Mesenchymal stem cell (in vitro differentiated cells and primary cell): ENCODE data around the gene DHX38.

Source experiments
- DNase-seq: peaks from one replicate; pipeline ENCODE4 v3.0.0-alpha.2; 2013
- H2AFZ ChIP-seq: one replicate; pipeline ENCODE4 v1.6.1; 2013; ENCODE audit warnings: low read depth, mild to moderate bottlenecking, control low read depth, inconsistent platforms, low read length, moderate library complexity
- H2AK5ac ChIP-seq: 2 replicates; pipeline ENCODE4 v1.6.1; 2013; ENCODE audit warnings: low read length, moderate library complexity, mild to moderate bottlenecking, inconsistent platforms; ENCODE audit not compliant: severe bottlenecking
- H2BK120ac ChIP-seq: one replicate; pipeline ENCODE4 v1.6.1; 2013; ENCODE audit warnings: low read depth, mild to moderate bottlenecking, inconsistent platforms, low read length, moderate library complexity
- H2BK12ac ChIP-seq, 2 experiments: one replicate each; pipeline ENCODE4 v1.6.1; 2013; ENCODE audit warnings: inconsistent platforms in 2 of 2, low read length in 2 of 2, mild to moderate bottlenecking in 2 of 2, moderate library complexity in 2 of 2, control low read depth in 1 of 2
- H2BK15ac ChIP-seq: one replicate; pipeline ENCODE4 v1.6.1; 2013; ENCODE audit warnings: mild to moderate bottlenecking, low read depth, inconsistent platforms; ENCODE audit not compliant: poor library complexity, severe bottlenecking
- H2BK5ac ChIP-seq: 2 replicates; pipeline ENCODE4 v1.6.1; 2013; ENCODE audit warnings: low read depth, mild to moderate bottlenecking, low read length, control low read depth, inconsistent platforms; ENCODE audit not compliant: poor library complexity, severe bottlenecking
- H3K14ac ChIP-seq, 2 experiments: one replicate each; pipeline ENCODE4 v1.6.1; 2013; ENCODE audit warnings: inconsistent platforms in 2 of 2, low read length in 2 of 2, control low read depth in 1 of 2, mild to moderate bottlenecking in 1 of 2, moderate library complexity in 1 of 2
- H3K18ac ChIP-seq, 2 experiments: one replicate each; pipeline ENCODE4 v1.6.1; 2013; ENCODE audit warnings: inconsistent platforms in 2 of 2, low read length in 2 of 2, control low read depth in 1 of 2, low read depth in 1 of 2, mild to moderate bottlenecking in 1 of 2
- H3K23ac ChIP-seq, 2 experiments: one replicate each; pipeline ENCODE4 v1.6.1; 2013; ENCODE audit warnings: inconsistent platforms in 2 of 2, low read length in 2 of 2, mild to moderate bottlenecking in 2 of 2, moderate library complexity in 2 of 2, control low read depth in 1 of 2
- H3K27ac ChIP-seq: 2 replicates; pipeline ENCODE4 v1.5.1; 2013; ENCODE audit warnings: mild to moderate bottlenecking, moderate library complexity, low read length, control low read depth, inconsistent platforms; ENCODE audit not compliant: poor library complexity, severe bottlenecking
- H3K27me3 ChIP-seq, 2 experiments: 2 replicates each; pipeline versions ENCODE4 v1.6.1 to v1.7.0; 2013; ENCODE audit warnings: low read length in 2 of 2, mild to moderate bottlenecking in 2 of 2, moderate library complexity in 2 of 2, control low read depth in 1 of 2, inconsistent platforms in 1 of 2; ENCODE audit not compliant: control insufficient read depth in 1 of 2, insufficient read depth in 1 of 2
- H3K36me3 ChIP-seq, 2 experiments: 2 replicates each; pipeline versions ENCODE4 v1.6.1 to v1.7.0; 2013; ENCODE audit warnings: low read length in 2 of 2, control low read depth in 1 of 2, inconsistent platforms in 1 of 2, low read depth in 1 of 2, mild to moderate bottlenecking in 1 of 2; ENCODE audit not compliant: insufficient read depth in 2 of 2, control insufficient read depth in 1 of 2
- H3K4ac ChIP-seq, 2 experiments: one replicate each; pipeline ENCODE4 v1.6.1; 2013; ENCODE audit warnings: inconsistent platforms in 2 of 2, low read length in 2 of 2, mild to moderate bottlenecking in 2 of 2, moderate library complexity in 2 of 2, control low read depth in 1 of 2, low read depth in 1 of 2
- H3K4me1 ChIP-seq: 2 replicates; pipeline ENCODE4 v1.6.1; 2013; ENCODE audit warnings: low read depth, low read length, control low read depth; ENCODE audit not compliant: control insufficient read depth, insufficient read depth
- H3K4me2 ChIP-seq: 2 replicates; pipeline ENCODE4 v1.6.1; 2013; ENCODE audit warnings: low read length, mild to moderate bottlenecking, inconsistent platforms; ENCODE audit not compliant: poor library complexity, severe bottlenecking
- H3K4me3 ChIP-seq, 2 experiments: 2 replicates each; pipeline versions ENCODE4 v1.5.1 to v1.7.0; 2013; ENCODE audit warnings: low read length in 2 of 2, mild to moderate bottlenecking in 2 of 2, control low read depth in 1 of 2, low read depth in 1 of 2; ENCODE audit not compliant: insufficient read depth in 1 of 2
- H3K79me1 ChIP-seq: replicated peaks from 2 replicates; pipeline ENCODE4 v1.6.1; 2013; ENCODE audit warnings: mild to moderate bottlenecking, control low read depth, low read length, inconsistent platforms; ENCODE audit not compliant: poor library complexity, severe bottlenecking
- H3K9ac ChIP-seq: 2 replicates; pipeline ENCODE4 v1.7.0; 2013; ENCODE audit warnings: mild to moderate bottlenecking, low read length, moderate library complexity
- H3K9me3 ChIP-seq: 2 replicates; pipeline ENCODE4 v1.7.0; 2013; ENCODE audit warnings: mild to moderate bottlenecking, low read length; ENCODE audit not compliant: control insufficient read depth
- H4K8ac ChIP-seq: one replicate; pipeline ENCODE4 v1.6.1; 2013; ENCODE audit warnings: inconsistent platforms, mild to moderate bottlenecking, low read length, moderate library complexity
- H4K91ac ChIP-seq: one replicate; pipeline ENCODE4 v1.6.1; 2013; ENCODE audit warnings: mild to moderate bottlenecking, low read length, inconsistent platforms
- WGBS: methylation state at CpG from one replicate; pipeline ENCODE4 v1.1.7; 2013; ENCODE audit warnings: mixed read lengths; 5-methylcytosine and 5-hydroxymethylcytosine counted together

Gene DHX38

GRCh38 chr16:72129976-72130656 lies 36.5 kb downstream of the DHX38 start:
- H3K9ac ChIP-seq, result no peak overlapping the region
- H2AK5ac ChIP-seq, result no peak overlapping the region
- no peak overlapping the region for H3K4me3 ChIP-seq
- no peaks in the 10 kb centered on the region for H3K36me3 ChIP-seq
- H3K27ac ChIP-seq, result no peak overlapping the region
- H3K9me3 ChIP-seq, result no peaks in the 10 kb centered on the region
- no peak overlapping the region for H2BK15ac ChIP-seq
- no peak overlapping the region for H2BK120ac ChIP-seq
- H3K27me3 ChIP-seq, result peaks cover 6 to 9% of the 10 kb centered on the region in 2 experiments
- H2AFZ ChIP-seq, result no peak overlapping the region
- 74% methylated on average over 7 of the region's 7 CpGs for WGBS
- no peak overlapping the region for H2BK5ac ChIP-seq
- no peak overlapping the region for H3K18ac ChIP-seq
- no peaks in the 10 kb centered on the region for H3K79me1 ChIP-seq
- no peak overlapping the region for H4K8ac ChIP-seq
- no peak overlapping the region for H3K14ac ChIP-seq
- H4K91ac ChIP-seq, result no peak overlapping the region
- DNase-seq, result no peak
- H3K23ac ChIP-seq, result no peak overlapping the region
- no peak overlapping the region for H2BK12ac ChIP-seq
- no peak overlapping the region for H3K4ac ChIP-seq
- H3K4me2 ChIP-seq, result no peak overlapping the region
- no peaks in the 10 kb centered on the region for H3K4me1 ChIP-seq

GRCh38 chr16:72131036-72131435 lies 37.4 kb downstream of the DHX38 start:
- H4K8ac ChIP-seq, result no peak overlapping the region
- H4K91ac ChIP-seq, result no peak overlapping the region
- H3K23ac ChIP-seq, result no peak overlapping the region
- H2BK12ac ChIP-seq, result no peak overlapping the region
- no peaks in the 10 kb centered on the region for H3K36me3 ChIP-seq
- H2BK120ac ChIP-seq, result no peak overlapping the region
- H3K4me2 ChIP-seq, result no peak overlapping the region
- H3K14ac ChIP-seq, result no peak overlapping the region
- no peak overlapping the region for H3K4me3 ChIP-seq
- no peak overlapping the region for H3K18ac ChIP-seq
- 74% methylated on average over 6 of the region's 6 CpGs for WGBS
- H2AFZ ChIP-seq, result no peak overlapping the region
- H3K79me1 ChIP-seq, result no peaks in the 10 kb centered on the region
- H2AK5ac ChIP-seq, result no peak overlapping the region
- H3K4ac ChIP-seq, result no peak overlapping the region
- no peaks in the 10 kb centered on the region for H3K9me3 ChIP-seq
- no peaks in the 10 kb centered on the region for H3K4me1 ChIP-seq
- DNase-seq, result no peak
- H3K27me3 ChIP-seq, result peaks cover 6 to 9% of the 10 kb centered on the region in 2 experiments
- no peak overlapping the region for H2BK15ac ChIP-seq
- no peak overlapping the region for H3K9ac ChIP-seq
- no peak overlapping the region for H3K27ac ChIP-seq
- no peak overlapping the region for H2BK5ac ChIP-seq

GRCh38 chr16:72132726-72133125 lies 39.1 kb downstream of the DHX38 start:
- Histone ChIP-seq H2AFZ (no peak overlapping the region), H3K27ac (no peak overlapping the region), H2BK15ac (no peak overlapping the region), H3K4me2 (no peak overlapping the region), H4K8ac (no peak overlapping the region), H3K79me1 (no peaks in the 10 kb centered on the region), H3K9me3 (no peaks in the 10 kb centered on the region), H2BK120ac (no peak overlapping the region), H3K4me3 (no peak overlapping the region), H3K9ac (no peak overlapping the region), H4K91ac (no peak overlapping the region), H3K27me3 (peaks cover 6 to 9% of the 10 kb centered on the region in 2 experiments), H2BK12ac (no peak overlapping the region), H2AK5ac (no peak overlapping the region), H3K14ac (no peak overlapping the region), H3K36me3 (no peaks in the 10 kb centered on the region), H3K4ac (no peak overlapping the region), H3K4me1 (peaks cover 2% of the 10 kb centered on the region), H3K23ac (no peak overlapping the region), H2BK5ac (no peak overlapping the region), H3K18ac (no peak overlapping the region)
- DNase-seq, result no peak
- WGBS, result 85% methylated on average over 2 of the region's 3 CpGs

- DNase-seq, result no peak
- WGBS, result 100% methylated on average over 2 of the region's 2 CpGs
- Histone ChIP-seq H2BK5ac (no peak overlapping the region), H3K4me3 (no peak overlapping the region), H3K9ac (no peak overlapping the region), H3K27me3 (peaks cover 3 to 5% of the 10 kb centered on the region in 2 experiments), H2BK15ac (no peak overlapping the region), H3K4ac (no peak overlapping the region), H3K4me1 (peaks cover 2% of the 10 kb centered on the region), H4K91ac (no peak overlapping the region), H2BK12ac (no peak overlapping the region), H2AK5ac (no peak overlapping the region), H3K23ac (no peak overlapping the region), H3K36me3 (no peaks in the 10 kb centered on the region), H3K27ac (no peak overlapping the region), H3K79me1 (no peaks in the 10 kb centered on the region), H4K8ac (no peak overlapping the region), H3K14ac (no peak overlapping the region), H2AFZ (no peak overlapping the region), H2BK120ac (no peak overlapping the region), H3K9me3 (no peaks in the 10 kb centered on the region), H3K18ac (no peak overlapping the region), H3K4me2 (no peak overlapping the region)
Measured at GRCh38 chr16:72134507-72134906, 40.9 kb downstream of the DHX38 start.
